EL (cell line): ENCODE results near the gene RS1.

Experiments
- DNase-seq: peaks from one replicate; pipeline ENCODE4 v3.0.0-alpha.2; 2016

RS1 gene

GRCh38 chrX:18596096-18596495 is 75.8 kb downstream of the RS1 start:
- no peak for DNase-seq

GRCh38 chrX:18594079-18594478 is 77.8 kb downstream of the RS1 start:
- no peak for DNase-seq

GRCh38 chrX:18591834-18592233 is 80.1 kb downstream of the RS1 start:
- DNase-seq = no peak
